ENCODE results near the gene TNS3.

GRCh38 chr7:47260270-47260669 lies 321.6 kb downstream of the TNS3 start:
- no peak for TF ChIP-seq POLR2A (IDR thresholded peaks at IDR 0.05; ENCODE audit: low read depth)
- TF ChIP-seq CTCF (IDR thresholded peaks at IDR 0.05) = no peak
